GM21367 (cell line): ENCODE results near the gene TSPAN13.

Experiments used
- ATAC-seq: cut with Tn5 transposase; IDR thresholded peaks from one replicate; pipeline ENCODE4 v1.9.1; 2021; ENCODE audit not compliant: unreplicated experiment

TSPAN13 gene

GRCh38 chr7:16774294-16774693, 20.7 kb downstream of the TSPAN13 start:
- no peak for ATAC-seq

- no peak for ATAC-seq
Observed at GRCh38 chr7:16774986-16775385, 21.4 kb downstream of the TSPAN13 start.

- no peak for ATAC-seq
Observed at GRCh38 chr7:16776053-16776452, 22.5 kb downstream of the TSPAN13 start.

GRCh38 chr7:16778476-16778875, 24.9 kb downstream of the TSPAN13 start:
- ATAC-seq, result no peak

- no peak for ATAC-seq
Observed at GRCh38 chr7:16779051-16779450, 25.5 kb downstream of the TSPAN13 start.

GRCh38 chr7:16780596-16780995, 27.0 kb downstream of the TSPAN13 start:
- ATAC-seq, result no peak

GRCh38 chr7:16785321-16785720, 31.8 kb downstream of the TSPAN13 start:
- ATAC-seq, result no peak

- ATAC-seq, result no peak
Observed at GRCh38 chr7:16785846-16786245, 32.3 kb downstream of the TSPAN13 start.

- no peak for ATAC-seq
Observed at GRCh38 chr7:16786257-16786656, 32.7 kb downstream of the TSPAN13 start.

- no peak for ATAC-seq
Observed at GRCh38 chr7:16787127-16787526, 33.6 kb downstream of the TSPAN13 start.

GRCh38 chr7:16791071-16791470, 37.5 kb downstream of the TSPAN13 start:
- ATAC-seq, result no peak

- ATAC-seq, result no peak
Observed at GRCh38 chr7:16791905-16792698, 38.5 kb downstream of the TSPAN13 start.

GRCh38 chr7:16794986-16795385, 41.4 kb downstream of the TSPAN13 start:
- no peak for ATAC-seq

- ATAC-seq, result no peak
Observed at GRCh38 chr7:16795624-16796023, 42.1 kb downstream of the TSPAN13 start.

- ATAC-seq, result peak; percentile 76
Observed at GRCh38 chr7:16801111-16801542, 47.6 kb downstream of the TSPAN13 start.

GRCh38 chr7:16801579-16801978, 48.0 kb downstream of the TSPAN13 start:
- no peak for ATAC-seq

GRCh38 chr7:16803125-16803524, 49.6 kb downstream of the TSPAN13 start:
- ATAC-seq, result no peak

GRCh38 chr7:16803881-16804673, 50.5 kb downstream of the TSPAN13 start:
- no peak for ATAC-seq

- ATAC-seq, result no peak
Observed at GRCh38 chr7:16804674-16805439, 51.3 kb downstream of the TSPAN13 start, which contains the start of gene AGR2. AGR2 (minus strand) TSS chr7:16804999; CDS start chr7:16801796, 3,203 bp downstream.

- no peak for ATAC-seq
Observed at GRCh38 chr7:16805441-16805840, 51.9 kb downstream of the TSPAN13 start.

GRCh38 chr7:16810112-16810511, 56.6 kb downstream of the TSPAN13 start:
- no peak for ATAC-seq
